Effector memory CD4-positive, alpha-beta T cell (primary cell): Measurements from ENCODE around the gene CCDC188.

Experiments
- DNase-seq, 3 donors: peaks; one replicate each; pipeline ENCODE4 v3.0.0-alpha.2; 2020
- H3K27ac ChIP-seq: 2 replicates; pipeline ENCODE4 v1.7.0; 2013; ENCODE audit warnings: mild to moderate bottlenecking, low read length, moderate library complexity; ENCODE audit not compliant: insufficient read depth, poor library complexity, severe bottlenecking
- H3K27me3 ChIP-seq: replicated peaks from 2 replicates; pipeline ENCODE4 v1.7.0; 2013; ENCODE audit warnings: mild to moderate bottlenecking, low read length; ENCODE audit not compliant: insufficient read depth, control insufficient read depth, poor library complexity, severe bottlenecking
- H3K36me3 ChIP-seq: 2 replicates; pipeline ENCODE4 v1.7.0; 2013; ENCODE audit warnings: mild to moderate bottlenecking, low read length, moderate library complexity; ENCODE audit not compliant: control insufficient read depth, insufficient read depth
- H3K4me1 ChIP-seq: 2 replicates; pipeline ENCODE4 v1.7.0; 2013; ENCODE audit warnings: low read length, mild to moderate bottlenecking; ENCODE audit not compliant: control insufficient read depth, insufficient read depth, poor library complexity, severe bottlenecking
- H3K4me3 ChIP-seq: 2 replicates; pipeline ENCODE4 v1.7.0; 2013; ENCODE audit warnings: low read length, low read depth, mild to moderate bottlenecking; ENCODE audit not compliant: insufficient read depth, poor library complexity, severe bottlenecking
- H3K9me3 ChIP-seq: 2 replicates; pipeline ENCODE4 v1.7.0; 2013; ENCODE audit warnings: mild to moderate bottlenecking, low read length, moderate library complexity; ENCODE audit not compliant: control insufficient read depth

Gene CCDC188

GRCh38 chr22:20128902-20129746 lies 21.7 kb downstream of the CCDC188 start:
- DNase-seq = peak; percentile 23 to 39 (median 38)
- peak overlapping the region; percentile 14 for H3K27ac ChIP-seq

GRCh38 chr22:20128619-20128901 lies 22.3 kb downstream of the CCDC188 start:
- Histone ChIP-seq H3K4me1 (peaks cover 17% of the 10 kb centered on the region), H3K4me3 (no peak overlapping the region), H3K36me3 (peaks cover 28% of the 10 kb centered on the region), H3K27ac (peak overlapping the region; percentile 14), H3K9me3 (no peaks in the 10 kb centered on the region), H3K27me3 (no peaks in the 10 kb centered on the region)
- no peak for DNase-seq

More at GRCh38 chr22:20128902-20129746, 21.7 kb downstream of the CCDC188 start:
- no peaks in the 10 kb centered on the region for H3K9me3 ChIP-seq
- H3K4me3 ChIP-seq = no peak overlapping the region
- H3K36me3 ChIP-seq = peaks cover 24% of the 10 kb centered on the region
- H3K27me3 ChIP-seq = no peaks in the 10 kb centered on the region
- peaks cover 17% of the 10 kb centered on the region for H3K4me1 ChIP-seq

GRCh38 chr22:20127869-20128618 lies 22.8 kb downstream of the CCDC188 start:
- peaks cover 16% of the 10 kb centered on the region for H3K4me1 ChIP-seq
- no peaks in the 10 kb centered on the region for H3K9me3 ChIP-seq
- H3K27ac ChIP-seq = no peak overlapping the region
- no peak for DNase-seq
- H3K27me3 ChIP-seq = no peaks in the 10 kb centered on the region
- peaks cover 28% of the 10 kb centered on the region for H3K36me3 ChIP-seq
- H3K4me3 ChIP-seq = no peak overlapping the region

GRCh38 chr22:20127318-20127868 lies 23.5 kb downstream of the CCDC188 start:
- peaks cover 10% of the 10 kb centered on the region for H3K4me1 ChIP-seq
- no peak overlapping the region for H3K27ac ChIP-seq
- H3K9me3 ChIP-seq = no peaks in the 10 kb centered on the region
- H3K36me3 ChIP-seq = peaks cover 29% of the 10 kb centered on the region
- H3K27me3 ChIP-seq = no peaks in the 10 kb centered on the region
- no peak overlapping the region for H3K4me3 ChIP-seq
- DNase-seq = no peak

- no peaks in the 10 kb centered on the region for H3K27me3 ChIP-seq
- H3K4me1 ChIP-seq = peaks cover 6% of the 10 kb centered on the region
- H3K9me3 ChIP-seq = no peaks in the 10 kb centered on the region
- no peak overlapping the region for H3K4me3 ChIP-seq
- no peak for DNase-seq
- no peak overlapping the region for H3K27ac ChIP-seq
- peaks cover 38% of the 10 kb centered on the region for H3K36me3 ChIP-seq
Observed at GRCh38 chr22:20126284-20127029, 24.4 kb downstream of the CCDC188 start.

GRCh38 chr22:20125201-20126174 lies 25.4 kb downstream of the CCDC188 start:
- Histone ChIP-seq H3K4me1 (peaks cover 2% of the 10 kb centered on the region), H3K4me3 (no peak overlapping the region), H3K9me3 (no peaks in the 10 kb centered on the region), H3K27me3 (no peaks in the 10 kb centered on the region), H3K36me3 (peaks cover 41% of the 10 kb centered on the region), H3K27ac (no peak overlapping the region)
- DNase-seq = no peak

GRCh38 chr22:20124083-20124787 lies 26.6 kb downstream of the CCDC188 start:
- Histone ChIP-seq H3K36me3 (peaks cover 53% of the 10 kb centered on the region), H3K9me3 (no peaks in the 10 kb centered on the region), H3K27me3 (no peaks in the 10 kb centered on the region), H3K4me3 (no peak overlapping the region), H3K4me1 (peaks cover 4% of the 10 kb centered on the region), H3K27ac (peak overlapping the region; percentile 1)
- no peak for DNase-seq

- H3K4me1 ChIP-seq = peaks cover 7% of the 10 kb centered on the region
- H3K36me3 ChIP-seq = peaks cover 55% of the 10 kb centered on the region
- H3K27ac ChIP-seq = peak overlapping the region; percentile 2
- no peaks in the 10 kb centered on the region for H3K27me3 ChIP-seq
- no peak for DNase-seq
- H3K9me3 ChIP-seq = no peaks in the 10 kb centered on the region
- H3K4me3 ChIP-seq = no peak overlapping the region
Observed at GRCh38 chr22:20123366-20124082, 27.3 kb downstream of the CCDC188 start.
